ENCODE results near the gene TMEM236.

DNA sequence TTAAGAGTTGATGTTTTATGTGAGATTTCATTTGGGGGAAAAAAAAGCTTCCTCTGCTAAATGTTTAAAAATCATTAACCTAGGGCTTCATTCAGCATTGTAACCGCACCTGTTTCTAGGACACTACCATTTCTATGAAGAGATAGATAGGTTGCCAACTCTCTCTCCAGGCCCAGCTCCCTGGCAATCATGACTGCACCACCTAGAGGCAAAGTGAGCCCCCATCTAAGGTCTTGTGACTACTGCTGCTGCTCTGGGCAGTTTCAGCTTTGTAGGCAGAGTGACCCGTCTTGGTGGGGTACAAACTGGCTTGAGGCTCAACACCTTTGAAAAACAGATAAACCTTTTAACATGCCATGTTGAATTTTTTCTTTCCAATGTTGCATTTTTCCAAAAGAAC, 29.9 kb downstream of the TMEM236 start:
- TF ChIP-seq, protein P1, sequence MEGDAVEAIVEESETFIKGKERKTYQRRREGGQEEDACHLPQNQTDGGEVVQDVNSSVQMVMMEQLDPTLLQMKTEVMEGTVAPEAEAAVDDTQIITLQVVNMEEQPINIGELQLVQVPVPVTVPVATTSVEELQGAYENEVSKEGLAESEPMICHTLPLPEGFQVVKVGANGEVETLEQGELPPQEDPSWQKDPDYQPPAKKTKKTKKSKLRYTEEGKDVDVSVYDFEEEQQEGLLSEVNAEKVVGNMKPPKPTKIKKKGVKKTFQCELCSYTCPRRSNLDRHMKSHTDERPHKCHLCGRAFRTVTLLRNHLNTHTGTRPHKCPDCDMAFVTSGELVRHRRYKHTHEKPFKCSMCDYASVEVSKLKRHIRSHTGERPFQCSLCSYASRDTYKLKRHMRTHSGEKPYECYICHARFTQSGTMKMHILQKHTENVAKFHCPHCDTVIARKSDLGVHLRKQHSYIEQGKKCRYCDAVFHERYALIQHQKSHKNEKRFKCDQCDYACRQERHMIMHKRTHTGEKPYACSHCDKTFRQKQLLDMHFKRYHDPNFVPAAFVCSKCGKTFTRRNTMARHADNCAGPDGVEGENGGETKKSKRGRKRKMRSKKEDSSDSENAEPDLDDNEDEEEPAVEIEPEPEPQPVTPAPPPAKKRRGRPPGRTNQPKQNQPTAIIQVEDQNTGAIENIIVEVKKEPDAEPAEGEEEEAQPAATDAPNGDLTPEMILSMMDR (IDR thresholded peaks at IDR 0.05) = no peak
- TF ChIP-seq POLR2A (IDR thresholded peaks at IDR 0.05) = no peak
